ENCODE measurements around the gene PCYOX1L.

Gene PCYOX1L

GRCh38 chr5:149375434-149375833, 17.6 kb downstream of the PCYOX1L start:
- in situ Hi-C loops (cut with HindIII; ENCODE audit: low pct_unique_long_range_greater_than_20kb, low sequenced_read_pairs), result no loop called here
- no peak for TF ChIP-seq JUND (IDR thresholded peaks at IDR 0.05; ENCODE audit: low read depth)

GRCh38 chr5:149376104-149376503, 18.3 kb downstream of the PCYOX1L start:
- no peak for TF ChIP-seq JUND (IDR thresholded peaks at IDR 0.05; ENCODE audit: low read depth)
- DNase-seq (ENCODE audit: low read depth in 1 of 2, low spot score in 1 of 2), result no peak
- in situ Hi-C loops (cut with HindIII; ENCODE audit: low pct_unique_long_range_greater_than_20kb, low sequenced_read_pairs), result no loop called here

More at GRCh38 chr5:149375434-149375833, 17.6 kb downstream of the PCYOX1L start:
- DNase-seq (ENCODE audit: low read depth in 1 of 2, low spot score in 1 of 2), result no peak

- DNase-seq (ENCODE audit: low read depth in 1 of 2, low spot score in 1 of 2), result no peak
- TF ChIP-seq JUND (IDR thresholded peaks at IDR 0.05; ENCODE audit: low read depth), result no peak
- in situ Hi-C loops (cut with HindIII; ENCODE audit: low pct_unique_long_range_greater_than_20kb, low sequenced_read_pairs), result no loop called here
Observed at GRCh38 chr5:149376711-149377447, 19.0 kb downstream of the PCYOX1L start.

DNA sequence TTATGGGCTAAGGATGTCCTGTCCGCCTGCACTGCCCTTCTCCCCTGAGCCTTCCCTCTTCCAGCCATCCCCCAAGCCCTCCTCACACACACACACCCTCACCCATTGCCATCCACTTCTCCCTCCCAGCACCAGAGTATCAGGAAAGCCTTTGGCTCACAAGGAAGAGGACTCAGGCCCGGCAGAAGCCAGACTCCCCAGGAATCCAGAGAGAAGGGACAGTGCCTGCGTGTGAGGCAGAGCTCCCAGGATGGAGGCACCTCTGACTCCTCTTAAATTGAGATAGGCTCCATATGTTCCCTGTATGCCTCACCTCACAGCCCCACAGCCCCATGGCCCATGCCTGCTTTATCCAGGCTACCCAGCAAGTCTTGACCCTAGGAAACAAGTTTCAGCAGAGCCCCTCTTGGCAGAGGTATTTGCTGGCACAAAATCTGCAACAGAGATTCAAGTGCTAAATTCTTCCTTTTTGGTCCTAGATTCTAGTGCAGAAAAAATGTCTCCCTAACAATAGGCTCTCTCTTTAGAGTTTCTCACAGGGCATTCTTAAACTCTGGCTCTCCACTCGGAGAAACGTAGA, 20.5 kb downstream of the PCYOX1L start:
- no peak for TF ChIP-seq JUND (IDR thresholded peaks at IDR 0.05; ENCODE audit: low read depth)
- in situ Hi-C loops (cut with HindIII; ENCODE audit: low pct_unique_long_range_greater_than_20kb, low sequenced_read_pairs), result no loop called here
- DNase-seq (ENCODE audit: low read depth in 1 of 2, low spot score in 1 of 2), result no peak

- in situ Hi-C loops (cut with HindIII; ENCODE audit: low pct_unique_long_range_greater_than_20kb, low sequenced_read_pairs), result no loop called here
- no peak for TF ChIP-seq JUND (IDR thresholded peaks at IDR 0.05; ENCODE audit: low read depth)
- DNase-seq (ENCODE audit: low read depth in 1 of 2, low spot score in 1 of 2), result no peak
Observed at GRCh38 chr5:149379177-149379761, 21.4 kb downstream of the PCYOX1L start, which contains the start of gene IL17B. Gene IL17B, minus strand, starts transcription at chr5:149379292. Its CDS starts 67 bp downstream, at chr5:149379225.

- in situ Hi-C loops (cut with HindIII; ENCODE audit: low pct_unique_long_range_greater_than_20kb, low sequenced_read_pairs), result no loop called here
- no peak for DNase-seq (ENCODE audit: low read depth in 1 of 2, low spot score in 1 of 2)
- TF ChIP-seq JUND (IDR thresholded peaks at IDR 0.05; ENCODE audit: low read depth), result no peak
Observed at GRCh38 chr5:149379818-149380374, 22.1 kb downstream of the PCYOX1L start.

- in situ Hi-C loops (cut with HindIII; ENCODE audit: low pct_unique_long_range_greater_than_20kb, low sequenced_read_pairs), result no loop called here
- no peak for DNase-seq (ENCODE audit: low read depth in 1 of 2, low spot score in 1 of 2)
- no peak for TF ChIP-seq JUND (IDR thresholded peaks at IDR 0.05; ENCODE audit: low read depth)
Observed at GRCh38 chr5:149380466-149381121, 22.7 kb downstream of the PCYOX1L start.

DNA sequence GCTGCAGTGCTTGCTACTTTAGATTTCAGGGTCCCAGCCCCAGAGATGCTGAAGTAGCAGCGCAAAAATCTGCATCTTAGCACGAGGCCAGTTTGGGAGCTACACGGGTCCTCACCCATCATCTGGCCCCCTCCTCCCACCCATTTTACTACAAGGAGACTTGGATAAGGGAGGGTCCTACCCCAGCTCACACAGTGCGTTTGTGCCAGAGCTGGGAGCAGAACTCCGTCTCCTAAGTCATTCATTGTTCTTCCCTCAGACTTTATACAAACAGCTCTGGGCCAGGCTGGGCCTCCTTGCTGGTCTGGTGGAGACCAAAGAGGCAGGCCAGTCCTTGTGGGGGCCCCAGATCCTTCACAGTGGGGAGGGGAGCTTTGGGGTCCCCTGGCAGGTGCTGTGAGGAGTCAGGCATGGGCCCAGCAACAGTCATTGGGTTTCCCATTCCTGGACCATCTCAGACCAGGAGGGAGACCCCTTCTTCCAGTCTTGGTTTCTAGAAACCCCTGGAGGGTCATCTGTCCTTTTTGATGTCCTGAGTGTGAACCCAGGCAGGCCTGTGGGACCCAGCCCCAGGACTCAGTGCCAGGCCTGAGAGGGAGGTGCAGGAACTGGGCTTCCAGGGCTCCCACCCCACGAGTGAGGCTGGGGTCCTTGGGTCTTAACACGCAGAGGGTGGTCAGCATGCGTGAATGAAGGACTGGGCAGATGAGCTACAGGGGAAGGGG, 23.6 kb downstream of the PCYOX1L start:
- DNase-seq (ENCODE audit: low read depth in 1 of 2, low spot score in 1 of 2), result no peak
- TF ChIP-seq JUND (IDR thresholded peaks at IDR 0.05; ENCODE audit: low read depth), result no peak
- in situ Hi-C loops (cut with HindIII; ENCODE audit: low pct_unique_long_range_greater_than_20kb, low sequenced_read_pairs), result no loop called here

DNA sequence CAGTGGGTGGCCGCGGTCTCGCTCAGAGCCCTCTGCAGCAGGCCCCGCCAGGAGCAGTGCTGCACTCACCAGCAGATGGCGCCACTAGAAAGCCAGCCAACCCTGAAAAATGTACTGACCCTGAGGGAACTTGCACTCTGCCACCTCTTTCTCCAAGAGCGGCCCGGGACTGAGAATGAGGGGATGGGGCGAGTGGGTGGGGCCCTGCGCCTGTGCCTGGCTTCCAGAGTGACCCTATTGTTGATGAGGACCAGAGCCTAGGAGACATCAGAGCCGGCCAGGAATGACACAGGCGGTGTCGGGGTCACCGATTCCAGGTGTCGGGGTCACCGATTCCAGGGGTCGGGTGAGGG, 24.1 kb downstream of the PCYOX1L start:
- peak; percentile 77 to 95 for DNase-seq (ENCODE audit: low read depth in 1 of 2, low spot score in 1 of 2)
- no peak for TF ChIP-seq JUND (IDR thresholded peaks at IDR 0.05; ENCODE audit: low read depth)
- in situ Hi-C loops (cut with HindIII; ENCODE audit: low pct_unique_long_range_greater_than_20kb, low sequenced_read_pairs), result no loop called here

DNA sequence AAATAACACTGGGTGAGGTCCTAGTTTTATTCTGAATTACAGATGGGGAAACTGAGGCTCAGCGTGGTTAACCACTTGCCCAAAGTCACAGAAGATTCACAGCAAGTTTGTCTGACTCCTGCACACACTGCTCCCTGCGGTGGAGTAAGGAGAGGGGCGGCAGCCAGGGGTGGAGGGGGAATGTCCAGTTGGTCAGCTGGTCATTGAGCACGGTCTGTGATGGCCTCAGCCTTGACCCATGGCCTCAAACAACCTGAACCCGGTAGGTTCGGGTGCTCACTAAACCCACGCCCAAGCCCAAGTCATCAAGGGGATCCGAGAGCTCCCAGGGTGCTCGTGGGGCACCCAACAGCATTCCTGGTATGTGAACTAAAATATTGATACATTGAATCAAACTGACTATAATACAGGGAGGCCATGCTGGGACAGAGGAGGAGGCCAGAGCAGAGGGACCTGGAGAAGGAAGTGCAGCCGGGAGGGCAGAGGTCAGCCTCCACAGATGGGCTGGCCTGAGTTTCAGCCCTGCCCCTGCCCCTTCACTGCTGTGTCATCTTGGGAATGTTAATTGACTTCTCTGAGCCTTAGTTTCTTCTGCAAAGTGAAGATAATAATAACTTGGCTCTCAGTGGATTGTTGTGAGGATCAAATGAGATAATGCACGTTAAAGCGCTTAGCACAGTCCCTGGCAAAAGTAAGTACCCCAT, 24.8 kb downstream of the PCYOX1L start:
- DNase-seq (ENCODE audit: low read depth in 1 of 2, low spot score in 1 of 2), result no peak
- in situ Hi-C loops (cut with HindIII; ENCODE audit: low pct_unique_long_range_greater_than_20kb, low sequenced_read_pairs), result no loop called here
- TF ChIP-seq JUND (IDR thresholded peaks at IDR 0.05; ENCODE audit: low read depth), result no peak

- no peak for DNase-seq (ENCODE audit: low read depth in 1 of 2, low spot score in 1 of 2)
- in situ Hi-C loops (cut with HindIII; ENCODE audit: low pct_unique_long_range_greater_than_20kb, low sequenced_read_pairs), result no loop called here
- no peak for TF ChIP-seq JUND (IDR thresholded peaks at IDR 0.05; ENCODE audit: low read depth)
Observed at GRCh38 chr5:149383399-149383798, 25.6 kb downstream of the PCYOX1L start.

Data from T47D (cell line).